OCI-LY1 (cell line): ENCODE results near the gene CHCHD3.
"Not testable (repeated sequence)": the region's sequence is repeated elsewhere in the genome, so short reads cannot be mapped to it uniquely, and the experiment has no call there.

Source experiments
- H2AFZ ChIP-seq: fragments of 200-600 bp; sonication (generic), shearing (Covaris generic); 2 replicates; pipeline ENCODE4 v1.6.0; 2014; ENCODE audit warnings: antibody characterized with exemption, mild to moderate bottlenecking, low read length
- H3F3A ChIP-seq: fragments of 200-600 bp; sonication (generic), shearing (Covaris generic); 2 replicates; pipeline ENCODE4 v1.6.0; 2014; ENCODE audit warnings: mild to moderate bottlenecking, antibody characterized with exemption, low read length, moderate library complexity; ENCODE audit not compliant: insufficient read depth
- H3K27ac ChIP-seq: fragments of 200-600 bp; sonication (generic); 2 replicates; pipeline ENCODE4 v1.5.1; 2014; ENCODE audit warnings: low read length, mixed run types, mild to moderate bottlenecking, low read depth; ENCODE audit not compliant: poor library complexity, severe bottlenecking
- H3K27me3 ChIP-seq: fragments of 200-600 bp; sonication (generic); 2 replicates; pipeline ENCODE4 v1.6.0; 2014; ENCODE audit warnings: antibody characterized with exemption, mild to moderate bottlenecking, low read length, moderate library complexity; ENCODE audit not compliant: insufficient read depth
- H3K36me3 ChIP-seq: fragments of 200-600 bp; sonication (generic); 2 replicates; pipeline ENCODE4 v1.6.1; 2014; ENCODE audit warnings: mild to moderate bottlenecking, antibody characterized with exemption, low read length, moderate library complexity, mixed read lengths; ENCODE audit not compliant: insufficient read depth
- H3K4me1 ChIP-seq: fragments of 200-600 bp; sonication (generic); 2 replicates; pipeline ENCODE4 v1.5.1; 2014; ENCODE audit warnings: mild to moderate bottlenecking, low read length, moderate library complexity; ENCODE audit not compliant: insufficient read depth, severe bottlenecking
- H3K4me2 ChIP-seq: fragments of 200-600 bp; sonication (generic), shearing (Covaris generic); 2 replicates; pipeline ENCODE4 v1.6.1; 2014; ENCODE audit warnings: low read length
- H3K4me3 ChIP-seq: fragments of 200-600 bp; sonication (generic); 2 replicates; pipeline ENCODE4 v1.5.1; 2014; ENCODE audit warnings: low read length, low read depth, mild to moderate bottlenecking, mixed read lengths; ENCODE audit not compliant: poor library complexity, severe bottlenecking
- H3K79me2 ChIP-seq: fragments of 200-600 bp; shearing (Covaris generic); 2 replicates; pipeline ENCODE4 v1.6.1; 2016; ENCODE audit warnings: mixed run types, low read length, mixed read lengths; ENCODE audit not compliant: insufficient read depth
- H3K9ac ChIP-seq: fragments of 200-600 bp; sonication (generic), shearing (Covaris generic); 2 replicates; pipeline ENCODE4 v1.6.1; 2014; ENCODE audit warnings: mild to moderate bottlenecking, low read length, mixed read lengths
- H3K9me2 ChIP-seq: fragments of 200-600 bp; sonication (generic), shearing (Covaris generic); 2 replicates; pipeline ENCODE4 v1.6.1; 2014; ENCODE audit warnings: low read depth, mild to moderate bottlenecking, low read length, mixed read lengths
- H3K9me3 ChIP-seq: fragments of 200-600 bp; shearing (Covaris generic); 2 replicates; pipeline ENCODE4 v1.6.1; 2014; ENCODE audit warnings: low read length, mixed read lengths
- H4K20me1 ChIP-seq: fragments of 200-600 bp; sonication (generic), shearing (Covaris generic); 2 replicates; pipeline ENCODE4 v1.6.0; 2016; ENCODE audit warnings: mild to moderate bottlenecking, low read length; ENCODE audit not compliant: insufficient read depth
- EZH2 ChIP-seq: fragments of 200-600 bp; sonication (generic), shearing (Covaris generic); IDR thresholded peaks from 2 replicates; pipeline ENCODE4 v1.8.0; 2017; ENCODE audit warnings: borderline replicate concordance, mixed run types, mild to moderate bottlenecking, antibody characterized with exemption, low read length, moderate library complexity, mixed read lengths
- TF ChIP-seq, protein P1 (sequence below): fragments of 200-600 bp; sonication (generic), shearing (Covaris generic); IDR thresholded peaks from 2 replicates; pipeline ENCODE4 v1.5.1; 2017; ENCODE audit warnings: mild to moderate bottlenecking, antibody characterized with exemption, low read length, moderate library complexity, mixed read lengths

Gene CHCHD3

DNA sequence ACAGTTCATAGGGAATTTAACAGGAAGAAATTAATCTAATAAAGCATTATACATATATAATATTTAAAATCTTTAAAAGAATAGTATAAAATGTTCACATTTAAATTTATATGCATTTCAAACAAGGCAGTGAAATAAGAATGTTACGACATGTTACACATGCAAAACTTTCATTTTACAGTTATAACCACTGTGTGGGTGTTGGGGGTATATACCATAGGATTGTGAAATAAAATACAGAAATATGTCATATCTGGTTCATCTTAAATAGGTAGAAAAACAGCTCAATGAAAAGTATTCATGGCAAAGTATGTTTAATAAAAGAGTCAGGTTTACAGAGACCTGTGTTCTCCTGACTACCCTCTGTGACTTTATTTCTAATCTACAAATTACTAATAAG lies 45.6 kb downstream of the CHCHD3 start:
- Histone ChIP-seq H3K36me3 (peaks cover 5% of the 10 kb centered on the region), H3K4me2 (no peak overlapping the region), H3F3A (no peaks in the 10 kb centered on the region), H3K27ac (peak overlapping the region; percentile 84), H3K4me3 (no peak overlapping the region), H3K9me2 (no peaks in the 10 kb centered on the region), H2AFZ (no peak overlapping the region), H3K9ac (no peak overlapping the region), H3K27me3 (no peaks in the 10 kb centered on the region), H4K20me1 (no peaks in the 10 kb centered on the region), H3K4me1 (peaks cover 16% of the 10 kb centered on the region), H3K79me2 (peaks cover 6% of the 10 kb centered on the region; the same call in 1 of the 2 replicates), H3K9me3 (no peaks in the 10 kb centered on the region; the same call in 1 of the 2 replicates)
- no peak for TF ChIP-seq EZH2
- TF ChIP-seq, protein P1, sequence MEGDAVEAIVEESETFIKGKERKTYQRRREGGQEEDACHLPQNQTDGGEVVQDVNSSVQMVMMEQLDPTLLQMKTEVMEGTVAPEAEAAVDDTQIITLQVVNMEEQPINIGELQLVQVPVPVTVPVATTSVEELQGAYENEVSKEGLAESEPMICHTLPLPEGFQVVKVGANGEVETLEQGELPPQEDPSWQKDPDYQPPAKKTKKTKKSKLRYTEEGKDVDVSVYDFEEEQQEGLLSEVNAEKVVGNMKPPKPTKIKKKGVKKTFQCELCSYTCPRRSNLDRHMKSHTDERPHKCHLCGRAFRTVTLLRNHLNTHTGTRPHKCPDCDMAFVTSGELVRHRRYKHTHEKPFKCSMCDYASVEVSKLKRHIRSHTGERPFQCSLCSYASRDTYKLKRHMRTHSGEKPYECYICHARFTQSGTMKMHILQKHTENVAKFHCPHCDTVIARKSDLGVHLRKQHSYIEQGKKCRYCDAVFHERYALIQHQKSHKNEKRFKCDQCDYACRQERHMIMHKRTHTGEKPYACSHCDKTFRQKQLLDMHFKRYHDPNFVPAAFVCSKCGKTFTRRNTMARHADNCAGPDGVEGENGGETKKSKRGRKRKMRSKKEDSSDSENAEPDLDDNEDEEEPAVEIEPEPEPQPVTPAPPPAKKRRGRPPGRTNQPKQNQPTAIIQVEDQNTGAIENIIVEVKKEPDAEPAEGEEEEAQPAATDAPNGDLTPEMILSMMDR, result no peak

DNA sequence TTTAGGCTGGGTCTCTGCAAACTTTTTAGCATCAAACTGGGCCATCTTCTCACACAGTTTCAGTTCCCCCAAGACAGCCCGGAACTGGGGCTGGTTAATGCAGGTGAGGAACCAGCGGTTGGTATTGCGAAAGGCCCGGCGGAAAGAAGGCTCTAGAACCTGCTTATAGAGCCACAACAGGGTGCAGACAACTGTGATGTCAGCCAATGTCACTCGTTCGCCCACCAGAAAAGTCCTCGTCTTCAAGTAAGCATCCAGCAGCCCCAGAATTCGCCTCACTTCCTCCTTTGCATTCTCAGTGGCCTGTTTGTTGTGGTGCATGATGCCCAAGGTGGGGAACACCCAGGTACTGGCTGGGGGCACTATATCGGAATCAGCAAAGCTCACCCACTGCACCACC lies 46.6 kb downstream of the CHCHD3 start:
- H3K27ac ChIP-seq, result peak overlapping the region; percentile 84
- not testable (repeated sequence) for H3K79me2 ChIP-seq

DNA sequence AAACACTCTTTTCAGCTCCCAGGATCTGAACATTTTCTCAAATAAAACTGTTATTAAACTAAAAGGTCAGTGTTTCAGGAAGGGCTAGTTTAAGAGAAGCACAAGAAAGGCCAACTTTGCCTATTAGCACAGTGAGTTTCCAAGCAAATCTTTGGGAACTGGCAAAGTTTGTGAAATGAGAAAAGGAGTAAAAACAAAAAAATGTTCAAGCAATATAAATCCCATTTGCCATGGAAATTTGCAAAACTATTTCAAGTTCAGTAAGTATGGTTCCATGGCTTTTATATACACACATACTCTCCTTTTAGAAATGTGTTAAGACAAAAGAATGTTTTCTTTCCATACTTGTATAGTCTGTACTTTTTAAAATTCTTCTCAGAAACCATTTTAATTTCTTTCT lies 51.5 kb downstream of the CHCHD3 start:
- no peaks in the 10 kb centered on the region for H3K27me3 ChIP-seq
- TF ChIP-seq, protein P1, result no peak
- no peak for TF ChIP-seq EZH2
- no peaks in the 10 kb centered on the region for H4K20me1 ChIP-seq
- H3K36me3 ChIP-seq, result peaks cover 12% of the 10 kb centered on the region; the same call in 1 of the 2 replicates
- no peaks in the 10 kb centered on the region for H3K9me2 ChIP-seq
- H2AFZ ChIP-seq, result no peak overlapping the region
- H3K4me1 ChIP-seq, result peaks cover 10% of the 10 kb centered on the region
- no peak overlapping the region for H3K9ac ChIP-seq
- H3K4me2 ChIP-seq, result no peak overlapping the region
- no peak overlapping the region for H3K27ac ChIP-seq
- H3K4me3 ChIP-seq, result no peak overlapping the region
- no peaks in the 10 kb centered on the region for H3F3A ChIP-seq
- H3K79me2 ChIP-seq, result no peaks in the 10 kb centered on the region; the same call in 1 of the 2 replicates
- peaks cover 8% of the 10 kb centered on the region for H3K9me3 ChIP-seq

More for the DNA sequence above, 46.6 kb downstream of the CHCHD3 start:
- H3K9me2 ChIP-seq, H2AFZ ChIP-seq, H3K4me3 ChIP-seq, H3K36me3 ChIP-seq, H3K9me3 ChIP-seq, H3K9ac ChIP-seq, H3K27me3 ChIP-seq, H3F3A ChIP-seq, H4K20me1 ChIP-seq: not testable (repeated sequence)
- Histone ChIP-seq H3K4me1 (peaks cover 16% of the 10 kb centered on the region), H3K4me2 (peak overlapping the region; percentile 27; the same call in 1 of the 2 replicates)

DNA sequence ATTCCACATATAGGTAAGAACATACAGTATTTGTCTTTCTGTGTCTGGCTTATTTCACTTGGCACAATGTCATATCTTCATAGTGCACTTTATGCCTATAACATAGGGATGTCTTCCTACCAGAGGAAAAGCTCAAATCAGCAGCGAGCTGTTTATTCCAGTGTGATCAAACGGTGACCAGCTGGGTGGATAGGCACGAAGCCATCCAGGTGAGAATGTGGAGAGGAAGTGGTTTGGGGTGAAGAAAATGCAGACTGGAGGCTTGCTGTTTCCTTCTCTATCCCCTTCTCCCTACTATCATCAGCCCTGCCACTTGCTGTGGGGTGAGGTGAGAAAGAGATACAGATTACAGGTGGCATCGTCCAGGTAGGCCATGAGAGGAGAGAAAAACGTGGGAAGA lies 52.4 kb downstream of the CHCHD3 start:
- Histone ChIP-seq H3F3A (no peaks in the 10 kb centered on the region), H3K4me1 (peaks cover 1% of the 10 kb centered on the region), H3K9ac (no peak overlapping the region), H2AFZ (no peak overlapping the region), H4K20me1 (no peaks in the 10 kb centered on the region), H3K36me3 (peaks cover 12% of the 10 kb centered on the region; the same call in 1 of the 2 replicates), H3K27me3 (no peaks in the 10 kb centered on the region), H3K9me3 (peaks cover 8% of the 10 kb centered on the region), H3K4me3 (no peak overlapping the region), H3K27ac (no peak overlapping the region), H3K4me2 (no peak overlapping the region), H3K9me2 (no peaks in the 10 kb centered on the region), H3K79me2 (no peaks in the 10 kb centered on the region; the same call in 1 of the 2 replicates)
- TF ChIP-seq, protein P1, result no peak
- TF ChIP-seq EZH2, result no peak
